RWPE1 (cell line): ENCODE data around the gene ETNK1.

Experiments
- CTCF ChIA-PET: fragments of 350-600 bp; sonication (Branson Sonifier 250); formaldehyde crosslinking; extraction: SDS; loops from one replicate; lab custom pipeline; 2021; lab: Yijun Ruan, JAX
- POLR2A ChIA-PET: fragments of 400-600 bp; formaldehyde crosslinking; extraction: SDS; loops from one replicate; lab custom pipeline; 2020; ENCODE audit warnings: antibody characterized with exemption; ENCODE audit not compliant: low non-redundant PET; lab: Yijun Ruan, JAX
- DNase-seq: peaks from one replicate; pipeline ENCODE4 v3.0.0; 2012; ENCODE audit warnings: low spot score
- H3K27ac ChIP-seq: fragments of 450-650 bp; 2 replicates; pipeline ENCODE4 v1.5.1; 2017
- TF ChIP-seq, protein P1 (sequence below): fragments of 450-650 bp; conservative IDR thresholded peaks from 2 replicates; pipeline ENCODE4 v1.5.1; 2017; ENCODE audit warnings: low read depth, mild to moderate bottlenecking

The ETNK1 gene

DNA sequence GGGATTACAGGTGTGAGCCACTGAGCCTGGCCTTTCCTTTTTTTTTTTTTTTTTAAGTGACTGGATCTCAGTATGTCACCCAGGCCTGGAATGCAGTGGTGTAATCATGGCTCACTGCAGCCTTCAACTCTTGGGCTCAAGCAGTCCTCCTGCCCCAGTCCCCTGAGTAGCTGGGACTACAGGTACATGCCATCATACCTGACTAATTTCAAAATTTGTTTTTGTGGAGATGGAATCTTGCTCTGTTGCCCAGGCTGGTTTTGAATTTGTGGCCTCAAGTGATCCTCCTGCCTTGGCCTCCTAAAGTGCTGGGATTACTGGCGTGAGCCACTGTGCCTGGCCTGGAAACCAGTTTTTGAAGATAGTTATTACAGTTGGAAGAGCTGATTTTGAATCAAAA lies 37.4 kb downstream of the ETNK1 start:
- TF ChIP-seq, protein P1, sequence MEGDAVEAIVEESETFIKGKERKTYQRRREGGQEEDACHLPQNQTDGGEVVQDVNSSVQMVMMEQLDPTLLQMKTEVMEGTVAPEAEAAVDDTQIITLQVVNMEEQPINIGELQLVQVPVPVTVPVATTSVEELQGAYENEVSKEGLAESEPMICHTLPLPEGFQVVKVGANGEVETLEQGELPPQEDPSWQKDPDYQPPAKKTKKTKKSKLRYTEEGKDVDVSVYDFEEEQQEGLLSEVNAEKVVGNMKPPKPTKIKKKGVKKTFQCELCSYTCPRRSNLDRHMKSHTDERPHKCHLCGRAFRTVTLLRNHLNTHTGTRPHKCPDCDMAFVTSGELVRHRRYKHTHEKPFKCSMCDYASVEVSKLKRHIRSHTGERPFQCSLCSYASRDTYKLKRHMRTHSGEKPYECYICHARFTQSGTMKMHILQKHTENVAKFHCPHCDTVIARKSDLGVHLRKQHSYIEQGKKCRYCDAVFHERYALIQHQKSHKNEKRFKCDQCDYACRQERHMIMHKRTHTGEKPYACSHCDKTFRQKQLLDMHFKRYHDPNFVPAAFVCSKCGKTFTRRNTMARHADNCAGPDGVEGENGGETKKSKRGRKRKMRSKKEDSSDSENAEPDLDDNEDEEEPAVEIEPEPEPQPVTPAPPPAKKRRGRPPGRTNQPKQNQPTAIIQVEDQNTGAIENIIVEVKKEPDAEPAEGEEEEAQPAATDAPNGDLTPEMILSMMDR = no peak
- ChIA-PET CTCF (interaction anchor here (0.6 kb wide), 1 partner anchor 26 kb away, joined by 3 read pairs; no protein-coding TSS in a partner anchor), POLR2A (no interaction called here)
- DNase-seq = no peak
- no peak overlapping the region for H3K27ac ChIP-seq

DNA sequence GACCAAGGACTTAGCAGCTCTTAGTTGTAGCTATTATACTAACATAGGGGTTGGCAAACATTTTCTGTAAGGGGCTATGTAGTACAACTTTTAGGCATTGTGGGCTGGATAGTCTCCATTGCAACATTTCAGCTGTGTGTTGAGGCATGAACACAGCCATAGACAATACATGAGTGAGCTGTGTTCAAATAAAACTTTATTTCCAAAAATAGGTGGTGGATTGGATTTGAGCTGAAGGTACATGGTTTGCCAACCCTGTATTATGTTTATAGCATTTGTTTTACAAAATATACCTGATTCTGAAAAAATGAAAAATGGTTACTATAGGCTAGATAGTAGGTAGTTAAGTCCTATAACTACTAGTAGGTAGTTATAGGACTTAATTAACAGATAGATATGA lies 40.5 kb downstream of the ETNK1 start:
- ChIA-PET CTCF (no interaction called here), POLR2A (no interaction called here)
- TF ChIP-seq, protein P1 = no peak
- DNase-seq = no peak
- H3K27ac ChIP-seq = no peak overlapping the region

DNA sequence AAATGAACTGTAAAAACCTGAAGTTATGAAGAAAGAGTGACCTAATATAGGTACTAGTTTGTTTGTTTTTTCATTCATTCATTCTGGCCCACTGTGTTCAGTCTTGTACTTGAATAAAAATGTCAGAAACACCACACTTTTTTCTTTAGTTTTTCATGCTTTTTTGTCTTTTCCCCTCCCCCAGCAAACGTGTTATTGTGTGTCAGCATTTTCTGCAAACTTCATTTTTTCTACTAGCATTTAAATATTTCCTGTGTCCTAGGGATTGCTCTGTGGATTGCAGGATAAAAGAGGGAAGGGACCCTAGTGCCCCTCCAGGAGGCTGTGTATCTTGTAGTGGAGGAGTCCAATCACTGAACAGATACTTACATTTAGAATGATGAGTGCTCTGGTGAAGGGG lies 42.2 kb downstream of the ETNK1 start:
- ChIA-PET POLR2A (no interaction called here), CTCF (interaction anchor here (0.6 kb wide), 1 partner anchor 434 kb away, joined by 3 read pairs; no protein-coding TSS in a partner anchor)
- DNase-seq = no peak
- no peak overlapping the region for H3K27ac ChIP-seq
- TF ChIP-seq, protein P1 = no peak

DNA sequence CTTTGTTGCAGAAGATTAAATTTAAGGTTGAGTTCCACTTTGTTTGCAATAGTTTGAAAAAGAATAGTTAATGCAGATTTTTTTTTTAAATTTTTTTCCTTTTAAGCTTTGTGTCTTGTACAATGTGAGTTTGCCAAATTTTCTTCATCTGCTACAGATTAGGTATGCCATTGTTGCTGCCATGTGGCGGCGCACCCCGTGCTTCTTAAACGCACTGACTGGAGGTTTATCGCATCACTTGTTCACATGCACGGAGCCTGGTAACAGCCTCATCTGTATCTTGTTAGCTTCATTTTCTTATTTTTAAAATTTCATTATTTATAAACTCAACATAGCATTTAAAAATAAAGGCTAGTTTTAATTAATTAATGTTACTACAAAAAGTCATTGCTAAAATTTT lies 43.5 kb downstream of the ETNK1 start:
- DNase-seq = no peak
- H3K27ac ChIP-seq = no peak overlapping the region
- ChIA-PET CTCF (no interaction called here), POLR2A (interaction anchor here (0.5 kb wide), 1 partner anchor 386 kb away, joined by 3 read pairs; no protein-coding TSS in a partner anchor)
- TF ChIP-seq, protein P1 = no peak

DNA sequence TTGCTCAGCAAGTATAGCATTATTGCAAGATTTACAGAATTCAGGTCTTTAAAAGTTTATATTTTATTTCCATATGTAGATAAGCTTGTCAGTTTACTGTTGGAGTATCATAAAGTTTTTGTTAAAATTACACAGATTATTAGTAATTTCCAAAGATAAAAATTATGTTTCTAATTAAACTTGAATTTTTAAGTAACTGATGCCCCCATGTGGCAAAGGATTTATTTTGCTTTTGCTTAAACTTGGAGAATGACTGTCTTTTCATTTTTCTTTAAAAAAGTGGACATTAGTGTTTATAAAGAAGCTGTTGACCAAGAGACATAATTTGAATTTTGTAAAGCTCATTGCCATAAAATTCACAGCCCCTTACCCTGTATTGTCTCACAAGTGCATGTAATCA lies 45.8 kb downstream of the ETNK1 start:
- ChIA-PET POLR2A (no interaction called here), CTCF (interaction anchor here (0.6 to 0.9 kb wide), 2 partner anchors 16 to 569 kb away, joined by 3 to 4 read pairs; no protein-coding TSS in a partner anchor)
- TF ChIP-seq, protein P1 = peak; percentile 13; the same call in 1 of the 2 replicates
- no peak overlapping the region for H3K27ac ChIP-seq
- no peak for DNase-seq

DNA sequence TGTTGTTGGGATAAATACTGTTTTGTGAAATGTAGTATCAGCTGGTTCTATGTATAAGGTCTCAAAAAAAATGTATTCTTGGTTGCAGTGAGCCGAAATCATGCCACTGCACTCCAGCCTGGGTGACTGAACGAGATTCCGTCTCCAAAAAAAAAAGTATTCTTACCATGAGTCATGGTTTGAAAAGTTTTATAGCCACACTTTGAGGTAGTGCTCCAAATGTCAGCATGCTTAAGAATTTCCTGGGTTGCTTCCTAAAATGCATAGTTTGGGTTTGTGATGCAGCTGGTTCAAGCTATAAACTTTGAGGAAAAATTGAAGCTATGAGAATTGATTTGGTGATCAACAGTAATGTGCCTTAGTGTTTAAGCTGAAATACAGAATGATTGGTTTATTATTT lies 48.0 kb downstream of the ETNK1 start:
- CTCF ChIA-PET = interaction anchor here (0.6 kb wide), 1 partner anchor 163 kb away, joined by 4 read pairs; no protein-coding TSS in a partner anchor
- no peak for DNase-seq
- TF ChIP-seq, protein P1 = no peak
- POLR2A ChIA-PET = no interaction called here
- H3K27ac ChIP-seq = no peak overlapping the region
